Epidermal melanocyte (primary cell): ENCODE results near the gene CABS1.

Source experiments
- DNase-seq: peaks from one replicate; pipeline ENCODE4 v3.0.0; 2011; ENCODE audit warnings: low spot score; ENCODE audit not compliant: insufficient read length

Gene CABS1

GRCh38 chr4:70334681-70335080 is at the start of gene CABS1:
TSS of gene CABS1 (plus strand) at chr4:70334981. CDS start at chr4:70335040, 59 bp downstream.
- no peak for DNase-seq

GRCh38 chr4:70288651-70289050 is 46.1 kb upstream of the CABS1 start:
- DNase-seq, result no peak

GRCh38 chr4:70291341-70291740 is 43.4 kb upstream of the CABS1 start:
- DNase-seq, result no peak

GRCh38 chr4:70297576-70297975 is 37.2 kb upstream of the CABS1 start:
- no peak for DNase-seq

- DNase-seq, result no peak
These were observed 36.7 kb upstream of the CABS1 start for GRCh38 chr4:70298051-70298450.

GRCh38 chr4:70299643-70300042 is 35.1 kb upstream of the CABS1 start:
- no peak for DNase-seq

- DNase-seq, result no peak
These were observed 34.6 kb upstream of the CABS1 start for GRCh38 chr4:70300215-70300614.

- no peak for DNase-seq
These were observed 31.7 kb upstream of the CABS1 start for GRCh38 chr4:70303090-70303489.

GRCh38 chr4:70305601-70306000 is 29.2 kb upstream of the CABS1 start:
- no peak for DNase-seq

GRCh38 chr4:70306076-70306475 is 28.7 kb upstream of the CABS1 start:
- no peak for DNase-seq

- no peak for DNase-seq
These were observed 21.0 kb upstream of the CABS1 start for GRCh38 chr4:70313736-70314135.

- DNase-seq, result no peak
These were observed 18.9 kb upstream of the CABS1 start for GRCh38 chr4:70315928-70316327.

- DNase-seq, result no peak
These were observed 8.7 kb upstream of the CABS1 start for GRCh38 chr4:70326052-70326451.

GRCh38 chr4:70336043-70336442 is 1.3 kb downstream of the CABS1 start:
- no peak for DNase-seq

- DNase-seq, result no peak
These were observed 3.2 kb downstream of the CABS1 start for GRCh38 chr4:70337886-70338420.

GRCh38 chr4:70356185-70356584 is 21.4 kb downstream of the CABS1 start:
- no peak for DNase-seq

GRCh38 chr4:70359115-70359661 is 24.4 kb downstream of the CABS1 start:
- no peak for DNase-seq

- no peak for DNase-seq
These were observed 25.7 kb downstream of the CABS1 start, which contains the start of gene SMR3A for GRCh38 chr4:70360460-70360859. TSS of gene SMR3A (plus strand) at chr4:70360760. CDS start at chr4:70362116, 1,356 bp downstream.

GRCh38 chr4:70364002-70364401 is 29.2 kb downstream of the CABS1 start:
- no peak for DNase-seq

- no peak for DNase-seq
These were observed 30.7 kb downstream of the CABS1 start for GRCh38 chr4:70365479-70365878.

GRCh38 chr4:70367813-70368212 is 33.0 kb downstream of the CABS1 start:
- no peak for DNase-seq

GRCh38 chr4:70371987-70372386 is 37.2 kb downstream of the CABS1 start:
- no peak for DNase-seq

- no peak for DNase-seq
These were observed 38.0 kb downstream of the CABS1 start for GRCh38 chr4:70372760-70373159.

GRCh38 chr4:70380578-70380977 is 45.8 kb downstream of the CABS1 start:
- DNase-seq, result no peak
